Measurements from ENCODE around the gene RUFY2. TPM values are rescaled to one million over a fixed set of nuclear protein-coding genes. Genes with fewer than 3 reads are reported as not detected.

RUFY2 gene
- total RNA-seq, 3 donors from 2014 or later, result 20.5 to 28.3 (median 26.1) TPM

DNA sequence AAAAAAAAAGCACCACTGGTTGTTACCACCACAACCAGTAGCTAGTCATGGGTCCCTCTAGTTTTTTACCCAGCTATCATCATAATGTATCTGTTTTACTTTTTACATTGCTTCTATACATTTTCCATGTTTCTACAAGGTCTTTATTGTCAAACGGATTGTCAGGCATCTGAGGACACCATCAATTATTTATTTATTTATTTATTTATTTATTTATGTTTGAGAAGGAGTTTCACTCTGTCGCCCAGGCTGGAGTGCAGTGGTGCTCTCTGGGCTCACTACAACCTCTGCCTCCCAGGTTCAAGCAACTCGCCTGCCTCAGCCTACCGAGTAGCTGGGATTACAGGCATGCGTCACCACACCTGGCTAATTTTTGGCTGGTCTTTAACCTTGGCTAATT, 104.2 kb downstream of the RUFY2 start:
- DNase-seq (no peak), ATAC-seq (no peak)
- TF ChIP-seq, protein P1, sequence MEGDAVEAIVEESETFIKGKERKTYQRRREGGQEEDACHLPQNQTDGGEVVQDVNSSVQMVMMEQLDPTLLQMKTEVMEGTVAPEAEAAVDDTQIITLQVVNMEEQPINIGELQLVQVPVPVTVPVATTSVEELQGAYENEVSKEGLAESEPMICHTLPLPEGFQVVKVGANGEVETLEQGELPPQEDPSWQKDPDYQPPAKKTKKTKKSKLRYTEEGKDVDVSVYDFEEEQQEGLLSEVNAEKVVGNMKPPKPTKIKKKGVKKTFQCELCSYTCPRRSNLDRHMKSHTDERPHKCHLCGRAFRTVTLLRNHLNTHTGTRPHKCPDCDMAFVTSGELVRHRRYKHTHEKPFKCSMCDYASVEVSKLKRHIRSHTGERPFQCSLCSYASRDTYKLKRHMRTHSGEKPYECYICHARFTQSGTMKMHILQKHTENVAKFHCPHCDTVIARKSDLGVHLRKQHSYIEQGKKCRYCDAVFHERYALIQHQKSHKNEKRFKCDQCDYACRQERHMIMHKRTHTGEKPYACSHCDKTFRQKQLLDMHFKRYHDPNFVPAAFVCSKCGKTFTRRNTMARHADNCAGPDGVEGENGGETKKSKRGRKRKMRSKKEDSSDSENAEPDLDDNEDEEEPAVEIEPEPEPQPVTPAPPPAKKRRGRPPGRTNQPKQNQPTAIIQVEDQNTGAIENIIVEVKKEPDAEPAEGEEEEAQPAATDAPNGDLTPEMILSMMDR (IDR thresholded peaks at IDR 0.05), result no peak
- H3K9me3 ChIP-seq, result no peaks in the 10 kb centered on the region
- H3K4me1 ChIP-seq (ENCODE audit: low read depth), result peaks cover 19% of the 10 kb centered on the region
- H3K36me3 ChIP-seq (ENCODE audit: low read depth), result no peaks in the 10 kb centered on the region
- no peak overlapping the region for H3K4me3 ChIP-seq
- intact Hi-C loops (cut with DNase I, micrococcal nuclease), result loop anchor here in 1 of 2 donors (10.0 kb wide), 1 partner anchor 88 kb away; no protein-coding TSS in a partner anchor

DNA sequence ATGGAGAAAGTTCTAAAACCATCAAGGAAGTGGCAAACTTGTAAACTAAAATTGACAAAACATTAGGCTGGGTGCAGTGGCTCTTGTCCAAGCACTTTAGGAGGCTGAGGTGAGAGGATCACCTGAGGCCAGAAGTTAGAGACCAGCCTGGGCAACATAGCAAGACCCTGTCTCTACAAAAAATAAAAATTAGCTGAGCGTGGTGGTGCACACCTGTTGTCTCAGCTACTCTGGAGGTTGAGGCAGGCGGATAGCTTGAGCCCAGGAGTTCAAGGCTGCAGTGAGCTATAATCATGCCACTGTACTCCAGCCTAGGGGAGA, 104.6 kb downstream of the RUFY2 start:
- Histone ChIP-seq H3K9me3 (no peaks in the 10 kb centered on the region), H3K4me3 (no peak overlapping the region), H3K36me3 (ENCODE audit: low read depth) (no peaks in the 10 kb centered on the region), H3K4me1 (ENCODE audit: low read depth) (peaks cover 19% of the 10 kb centered on the region)
- intact Hi-C loops (cut with DNase I, micrococcal nuclease), result loop anchor here in 1 of 2 donors (10.0 kb wide), 1 partner anchor 88 kb away; no protein-coding TSS in a partner anchor
- ATAC-seq (no peak), DNase-seq (no peak)
- TF ChIP-seq, protein P1 (IDR thresholded peaks at IDR 0.05), result no peak

DNA sequence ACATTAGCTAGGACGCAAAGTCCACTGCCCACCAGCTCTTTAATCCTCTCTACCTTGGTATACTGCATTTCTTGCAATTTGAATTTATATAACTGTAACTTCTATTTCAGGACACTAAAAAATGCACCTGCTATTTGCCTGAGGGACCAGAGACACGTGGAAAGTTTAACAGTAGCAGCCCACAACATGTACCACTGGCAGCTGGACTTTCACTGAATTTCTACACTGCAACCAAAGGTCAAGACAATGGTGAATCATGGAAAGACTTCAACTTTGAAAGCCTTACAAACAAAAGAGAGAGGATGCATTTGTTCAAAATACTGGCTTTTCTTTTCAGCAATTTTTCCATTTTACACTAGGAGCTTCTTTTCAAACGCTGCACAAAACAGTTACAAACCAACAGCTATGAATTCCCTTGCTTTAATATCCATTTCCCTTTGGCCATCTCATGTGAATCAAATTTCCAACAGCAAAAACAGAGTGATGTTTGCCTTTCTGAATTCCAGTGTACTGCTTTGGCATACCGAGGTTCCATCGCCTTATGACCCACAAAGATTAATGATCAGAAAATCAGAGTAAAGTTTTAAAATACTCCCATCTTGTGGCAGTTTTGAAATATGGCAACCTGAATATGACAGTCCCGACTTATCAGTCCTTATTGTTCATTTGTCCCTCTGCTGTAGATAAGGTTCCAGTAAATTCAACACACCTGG, 105.1 kb downstream of the RUFY2 start:
- ATAC-seq (peak; percentile 78), DNase-seq (no peak)
- H3K9me3 ChIP-seq, result no peaks in the 10 kb centered on the region

DNA sequence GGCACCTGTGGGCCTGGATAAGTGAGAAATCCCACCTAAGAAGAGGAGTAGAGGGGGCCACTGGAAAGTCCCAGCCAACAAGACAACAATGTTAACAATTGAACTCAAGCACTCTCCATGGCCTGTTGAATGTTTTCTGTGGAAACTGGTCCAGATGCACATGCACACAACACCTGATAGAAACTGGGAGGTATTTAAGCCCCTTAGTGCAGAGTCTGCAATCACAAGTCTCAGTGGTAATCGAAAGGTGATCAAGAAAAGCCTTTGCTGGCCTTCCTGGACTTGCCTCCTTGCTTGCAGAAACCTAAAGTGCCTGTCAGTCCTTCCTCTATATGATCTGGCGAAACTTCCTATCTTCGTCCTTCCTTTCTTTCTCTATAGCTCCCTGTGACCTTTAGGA, 105.8 kb downstream of the RUFY2 start:
- intact Hi-C loops (cut with DNase I, micrococcal nuclease), result loop anchor here in 1 of 2 donors (10.0 kb wide), 1 partner anchor 86 kb away; no protein-coding TSS in a partner anchor
- ATAC-seq (no peak), DNase-seq (no peak)
- Histone ChIP-seq H3K9me3 (no peaks in the 10 kb centered on the region), H3K4me3 (no peak overlapping the region), H3K36me3 (ENCODE audit: low read depth) (no peaks in the 10 kb centered on the region), H3K4me1 (ENCODE audit: low read depth) (peaks cover 19% of the 10 kb centered on the region)
- TF ChIP-seq, protein P1 (IDR thresholded peaks at IDR 0.05), result no peak

More for the DNA sequence above, 105.1 kb downstream of the RUFY2 start:
- Histone ChIP-seq H3K4me1 (ENCODE audit: low read depth) (peaks cover 19% of the 10 kb centered on the region), H3K36me3 (ENCODE audit: low read depth) (no peaks in the 10 kb centered on the region), H3K4me3 (no peak overlapping the region)
- TF ChIP-seq, protein P1 (IDR thresholded peaks at IDR 0.05), result no peak
- intact Hi-C loops (cut with DNase I, micrococcal nuclease), result loop anchor here in 1 of 2 donors (10.0 kb wide), 1 partner anchor 87 kb away; no protein-coding TSS in a partner anchor

DNA sequence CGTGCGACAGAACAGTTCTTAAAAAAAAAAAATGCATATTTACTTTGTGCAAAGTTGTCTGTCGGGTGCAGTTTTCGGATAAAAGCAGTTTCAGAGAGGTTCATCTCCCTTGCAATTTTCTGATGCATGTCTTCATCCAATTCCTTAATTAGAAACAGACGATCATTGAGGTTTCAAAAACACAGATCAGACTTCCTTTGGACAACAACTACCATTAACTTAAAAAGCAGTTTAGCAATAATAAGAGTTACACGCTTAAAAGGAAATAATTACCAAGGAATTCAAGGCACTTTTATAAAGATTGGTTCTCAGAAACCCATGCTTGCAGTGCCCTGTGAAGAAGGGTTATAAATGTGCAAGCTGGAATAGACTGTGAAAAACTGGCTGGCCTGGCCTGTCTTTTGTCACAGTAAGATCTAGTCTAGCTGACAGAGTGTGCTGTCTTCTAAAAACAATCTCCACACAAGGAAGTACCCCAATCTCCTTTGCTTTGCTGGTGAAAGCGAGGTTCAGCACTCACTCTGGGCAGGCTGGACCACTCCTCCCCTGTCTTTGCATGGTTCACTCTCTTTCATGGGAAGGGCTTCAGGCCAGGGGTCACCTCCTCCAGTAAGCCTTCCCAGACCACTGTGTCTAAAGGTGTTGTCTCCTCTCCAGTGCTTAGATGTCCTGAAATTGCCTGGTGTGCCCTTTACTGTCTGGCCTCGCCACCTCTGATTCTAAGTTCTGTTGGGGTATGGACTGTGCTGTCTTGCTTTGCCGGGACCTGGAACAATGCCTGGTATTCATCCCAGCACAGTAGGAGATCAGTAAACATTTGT, 110.0 kb downstream of the RUFY2 start:
- H3K4me3 ChIP-seq, result no peak overlapping the region
- no peaks in the 10 kb centered on the region for H3K9me3 ChIP-seq
- DNase-seq (no peak), ATAC-seq (no peak)
- TF ChIP-seq, protein P1 (IDR thresholded peaks at IDR 0.05), result no peak
- H3K4me1 ChIP-seq (ENCODE audit: low read depth), result peaks cover 14% of the 10 kb centered on the region
- no peaks in the 10 kb centered on the region for H3K36me3 ChIP-seq (ENCODE audit: low read depth)
- intact Hi-C loops (cut with DNase I, micrococcal nuclease), result no loop called here

Other genes starting within 250 kb of the RUFY2 start
- gene ATOH7, start 175.2 kb downstream of the RUFY2 start, total RNA-seq, result under 1 TPM in 2 of 3 donors, not detected in 1; 0.19 to 0.53 TPM
- gene HNRNPH3, start 75.2 kb downstream of the RUFY2 start, total RNA-seq, result 100 to 1,000 TPM in 2 of 3 donors, 10 to 100 TPM in 1; 87.4 to 135 (median 102) TPM
- 100 to 1,000 TPM in 1 of 3 donors, 10 to 100 TPM in 2; 40.3 to 115 (median 67.2) TPM for gene PBLD, start 74.3 kb downstream of the RUFY2 start, total RNA-seq
- gene DNA2, start 64.7 kb upstream of the RUFY2 start, total RNA-seq, result 1 to 10 TPM; 3.3 to 8.7 (median 5.2) TPM
- 10 to 100 TPM; 19.4 to 35.0 (median 23.3) TPM for gene SLC25A16, start 120.2 kb upstream of the RUFY2 start, total RNA-seq
- gene TET1, start 153.1 kb upstream of the RUFY2 start, total RNA-seq, result 1 to 10 TPM; 1.0 to 5.7 (median 1.1) TPM

Data from mucosa of descending colon (tissue), 3 donors.